Coronary artery (tissue), 2 donors: Measurements from ENCODE around the gene MTHFD2L.

Source experiments
- DNase-seq: peaks from one replicate; pipeline ENCODE4 v3.0.0-alpha.2; 2017; ENCODE audit warnings: low spot score
- H3K27ac ChIP-seq, 2 donors: fragments of 200-600 bp; sonication (generic); one replicate each; pipeline ENCODE4 v1.5.1; 2016 to 2019
- H3K4me3 ChIP-seq: fragments of 200-600 bp; sonication (generic); 2 replicates; pipeline ENCODE4 v1.5.1; 2016; ENCODE audit warnings: mild to moderate bottlenecking, moderate library complexity
- CTCF ChIP-seq: fragments of 200-600 bp; sonication (generic); IDR thresholded peaks from one replicate; pipeline ENCODE4 v1.5.1; 2019; ENCODE audit warnings: antibody characterized with exemption

Gene MTHFD2L

GRCh38 chr4:74133786-74134499, 24.0 kb upstream of the MTHFD2L start:
- no peak overlapping the region for H3K27ac ChIP-seq
- peak; percentile 81 for DNase-seq
- TF ChIP-seq CTCF = peak; percentile 77
- no peak overlapping the region for H3K4me3 ChIP-seq

- peak; percentile 11 for TF ChIP-seq CTCF
- no peak overlapping the region for H3K27ac ChIP-seq
- no peak overlapping the region for H3K4me3 ChIP-seq
- no peak for DNase-seq
Observed at GRCh38 chr4:74134500-74134852, 23.4 kb upstream of the MTHFD2L start.

- Histone ChIP-seq H3K4me3 (no peak overlapping the region), H3K27ac (no peak overlapping the region)
- no peak for DNase-seq
- TF ChIP-seq CTCF = no peak
Observed at GRCh38 chr4:74146581-74147129, 11.3 kb upstream of the MTHFD2L start.

- Histone ChIP-seq H3K27ac (no peak overlapping the region), H3K4me3 (no peak overlapping the region)
- TF ChIP-seq CTCF = no peak
- no peak for DNase-seq
Observed at GRCh38 chr4:74148205-74148604, 9.7 kb upstream of the MTHFD2L start.

- Histone ChIP-seq H3K27ac (no peak overlapping the region), H3K4me3 (no peak overlapping the region)
- no peak for TF ChIP-seq CTCF
- no peak for DNase-seq
Observed at GRCh38 chr4:74152836-74153235, 5.1 kb upstream of the MTHFD2L start.

GRCh38 chr4:74156521-74156920, 1.4 kb upstream of the MTHFD2L start:
- TF ChIP-seq CTCF = no peak
- no peak for DNase-seq
- Histone ChIP-seq H3K27ac (no peak overlapping the region), H3K4me3 (no peak overlapping the region)

GRCh38 chr4:74157154-74157553, 764 bp upstream of the MTHFD2L start:
- H3K27ac ChIP-seq = peak overlapping the region; percentile 81 to 92
- no peak for TF ChIP-seq CTCF
- DNase-seq = no peak
- H3K4me3 ChIP-seq = peak overlapping the region; percentile 84
